Activated CD4-positive, alpha-beta T cell treated with anti-CD3 and anti-CD28 coated beads, Interleukin-2, amount 50 U/mL, for 1 hour (primary cell): ENCODE data around the gene CYP24A1.

ENCODE experiments used
- DNase-seq: peaks from one replicate; pipeline ENCODE4 v3.0.0-alpha.2; 2020

Gene CYP24A1

DNA sequence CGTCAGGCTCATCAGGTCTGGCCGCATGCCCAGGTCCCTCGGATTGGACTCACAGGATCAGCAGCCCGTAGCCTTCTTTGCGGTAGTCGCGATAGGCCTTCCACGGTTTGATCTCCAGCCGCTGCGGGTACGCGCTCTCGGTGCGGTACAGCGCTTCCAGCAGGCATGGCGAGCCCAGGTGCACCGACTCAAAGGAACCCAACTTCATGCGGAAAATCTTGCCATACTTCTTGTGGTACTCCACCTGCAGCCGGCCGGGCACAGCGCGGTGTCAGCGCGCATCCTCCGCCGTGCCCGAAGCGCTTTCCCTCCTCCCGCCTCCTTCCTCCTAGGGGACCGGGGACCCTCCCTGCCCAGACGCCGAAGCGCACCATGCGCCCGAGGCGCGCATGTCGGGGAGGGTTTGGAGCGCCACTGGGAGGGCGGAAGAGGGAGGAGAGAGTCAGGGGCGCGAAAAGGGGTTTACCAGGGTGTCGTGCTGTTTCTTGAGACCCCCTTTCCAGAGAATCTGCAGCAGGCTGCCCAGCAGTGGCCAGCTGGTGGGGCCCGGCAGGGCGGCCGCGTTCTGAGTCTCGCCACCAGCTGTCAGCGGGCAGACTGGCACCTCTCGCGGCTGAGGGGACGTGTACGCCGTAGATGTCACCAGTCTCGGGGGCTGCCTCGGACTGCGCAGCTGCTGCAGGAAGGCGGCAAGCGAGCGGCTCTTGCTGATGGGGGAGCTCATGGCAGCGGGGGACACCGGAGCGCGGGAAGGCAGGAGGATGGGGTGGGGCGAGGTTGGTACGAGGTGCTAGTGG, 732 bp downstream of the CYP24A1 start:
- no peak for DNase-seq

DNA sequence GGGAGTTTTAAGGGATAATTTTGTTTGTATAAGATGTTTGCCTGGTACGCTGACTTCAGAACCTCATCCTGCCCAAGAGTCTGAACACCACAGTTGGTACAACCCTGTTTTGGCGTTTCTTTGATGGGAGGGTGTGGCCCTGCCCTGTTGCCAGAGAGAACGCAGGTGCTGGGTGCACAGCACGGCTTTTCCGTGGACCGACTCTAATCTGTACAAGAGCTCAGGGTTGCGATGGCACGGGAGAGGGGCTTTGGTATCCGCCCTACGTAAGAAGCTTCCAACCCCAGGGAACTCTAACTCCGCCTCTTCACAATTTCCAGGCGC, 1.3 kb downstream of the CYP24A1 start:
- DNase-seq: no peak

DNA sequence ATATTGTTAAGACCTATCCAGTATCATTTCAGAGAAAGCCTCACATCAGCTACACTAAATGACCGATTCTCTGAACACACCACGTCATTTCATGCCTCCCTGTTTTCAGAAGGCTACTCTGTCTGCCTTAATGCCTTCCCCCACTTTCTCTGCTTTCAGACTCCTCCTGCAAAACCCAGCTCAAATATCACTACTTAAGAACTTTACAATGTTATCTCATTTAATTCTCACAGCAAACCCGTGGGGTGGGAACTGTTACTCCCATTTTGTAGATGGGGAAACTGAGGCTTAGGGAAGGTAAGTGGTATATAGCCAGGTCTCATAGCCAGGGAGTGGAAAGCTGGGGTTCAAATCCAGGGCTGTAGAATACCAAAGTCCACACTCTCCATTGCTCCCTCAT, 2.8 kb downstream of the CYP24A1 start:
- no peak for DNase-seq

DNA sequence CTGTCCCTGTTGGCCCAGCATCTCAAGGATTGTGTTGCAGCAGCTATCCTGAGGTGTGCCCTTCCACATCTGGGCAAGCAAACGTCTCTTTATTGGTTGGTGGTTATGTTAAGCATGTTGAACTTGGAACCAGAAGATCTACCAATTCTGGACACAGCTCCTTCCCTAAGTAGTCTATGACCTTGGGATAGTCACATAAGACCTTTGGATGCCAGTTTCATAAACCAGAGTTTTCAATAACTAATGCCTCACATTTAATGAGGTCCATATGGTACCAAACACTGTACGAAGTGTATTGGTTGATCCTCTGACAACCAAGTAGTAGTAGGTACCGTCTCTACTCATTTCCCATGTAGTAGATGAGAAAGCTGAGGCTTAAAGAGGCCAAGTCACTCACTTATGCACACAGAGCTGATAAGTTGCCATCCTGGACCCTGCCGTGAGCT, 3.7 kb downstream of the CYP24A1 start:
- no peak for DNase-seq

DNA sequence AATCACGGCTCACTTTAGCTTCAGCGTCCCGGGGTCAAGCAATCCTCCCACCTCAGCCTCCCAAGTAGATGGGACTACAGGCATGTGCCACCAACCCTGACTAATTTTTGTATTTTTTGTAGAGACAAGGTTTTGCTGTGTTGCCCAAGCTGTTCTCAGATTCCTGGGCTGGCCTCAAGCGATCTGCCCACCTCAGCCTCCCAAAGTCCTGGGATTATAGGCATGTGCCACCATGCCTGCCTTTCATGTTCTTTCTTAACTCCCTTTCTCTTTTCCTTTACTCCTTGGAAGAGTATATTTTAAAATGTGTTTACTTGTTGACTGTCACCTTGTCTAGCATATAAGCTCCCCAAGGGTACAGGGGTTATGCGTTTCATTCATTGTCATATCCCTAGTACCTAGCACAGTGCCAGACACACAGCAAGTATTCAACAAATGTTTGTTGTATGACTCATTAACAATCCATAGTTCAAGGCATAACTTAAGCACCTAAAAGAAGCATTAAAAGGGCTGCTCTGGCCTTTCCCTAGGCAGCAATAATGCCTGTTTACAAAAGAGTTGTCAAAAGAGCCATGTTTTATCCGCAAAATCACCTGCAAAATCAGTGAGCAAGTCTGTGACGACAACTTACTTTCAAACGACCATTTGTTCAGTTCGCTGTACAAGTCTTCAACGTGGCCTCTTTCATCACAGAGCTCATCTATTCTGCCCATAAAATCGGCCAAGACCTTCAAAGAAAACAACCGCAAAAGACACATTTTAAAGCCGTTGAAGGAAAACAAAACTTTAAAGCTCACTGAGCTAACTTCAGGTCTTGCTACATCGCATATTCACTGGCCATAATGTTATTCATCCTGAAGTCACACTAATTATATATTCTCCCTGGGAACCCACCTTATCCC, 4.6 kb downstream of the CYP24A1 start:
- DNase-seq: no peak

DNA sequence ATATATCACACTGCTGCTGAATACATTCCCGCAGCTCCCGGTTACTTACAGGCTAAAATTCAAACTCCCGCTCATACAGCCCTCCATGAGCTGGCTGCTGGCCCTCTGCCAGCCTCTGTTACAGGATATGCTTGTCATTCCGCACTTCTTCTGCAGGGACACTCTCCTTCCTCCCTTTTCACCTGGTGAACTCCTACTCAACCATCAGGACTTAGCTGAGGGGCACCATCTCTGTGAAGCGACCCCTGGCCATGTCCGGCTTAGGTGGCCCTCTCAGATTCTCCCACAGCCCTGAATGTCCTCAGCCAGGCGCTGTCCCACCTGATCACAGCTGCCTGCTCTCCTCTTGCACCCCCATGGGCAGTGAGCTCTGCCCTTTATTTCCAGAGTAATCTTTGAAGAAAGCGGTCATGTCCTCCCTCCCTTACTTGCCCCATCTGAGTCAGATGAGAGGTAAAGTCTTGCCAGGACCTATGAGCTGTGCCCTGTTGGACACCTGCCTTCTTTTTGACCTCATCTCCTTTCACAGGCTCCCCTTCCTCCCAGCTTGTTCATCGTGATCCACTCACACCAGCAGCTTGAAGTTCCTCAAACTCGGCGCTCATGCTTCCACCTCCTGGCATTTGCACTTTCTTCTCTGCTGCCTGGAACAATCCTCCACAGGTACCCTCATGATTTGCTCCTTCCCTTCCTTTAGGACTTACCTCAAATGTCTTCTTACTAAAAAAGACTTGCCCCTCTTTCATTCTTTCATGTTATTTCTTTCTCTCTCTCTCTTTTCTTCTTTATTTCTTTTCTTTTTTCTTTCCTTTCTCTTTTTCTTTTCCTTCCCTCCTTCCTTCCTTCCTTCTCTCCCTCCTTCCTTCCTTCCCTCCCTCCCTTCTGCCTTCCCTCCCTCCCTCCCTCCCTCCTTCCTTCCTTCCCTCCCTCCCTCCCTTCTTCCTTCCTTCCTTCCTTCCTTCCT, 5.6 kb downstream of the CYP24A1 start:
- no peak for DNase-seq

DNA sequence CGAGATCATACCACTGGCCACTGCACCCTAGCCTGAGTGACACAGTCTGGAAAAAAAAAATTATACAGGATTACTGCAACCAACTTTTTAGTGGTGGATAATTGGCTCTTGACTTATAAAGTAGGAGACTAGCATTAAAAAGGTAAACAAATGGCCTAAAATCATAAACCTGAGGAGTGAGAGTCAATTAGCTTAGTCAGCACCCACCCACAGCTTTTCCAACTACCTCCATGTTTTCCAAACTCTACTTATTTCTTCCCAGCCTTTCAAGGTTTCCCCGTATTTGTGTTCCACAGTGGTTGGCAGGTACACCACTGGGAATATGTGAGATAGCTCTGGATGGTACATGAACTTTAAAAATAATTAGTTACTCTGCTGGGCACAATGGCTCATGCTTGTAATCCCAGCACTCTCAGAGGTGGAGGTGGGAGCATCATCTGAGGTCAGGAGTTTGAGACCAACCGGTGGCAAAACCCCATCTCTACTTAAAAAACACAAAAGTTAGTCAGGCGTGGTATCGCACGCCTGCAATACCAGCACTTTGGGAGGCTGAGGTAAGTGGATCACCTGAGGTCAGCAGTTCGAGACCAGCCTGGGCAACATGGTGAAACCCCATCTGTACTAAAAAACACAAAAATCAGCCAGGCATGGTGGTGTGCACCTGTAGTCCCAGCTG, 6.7 kb downstream of the CYP24A1 start:
- no peak for DNase-seq

DNA sequence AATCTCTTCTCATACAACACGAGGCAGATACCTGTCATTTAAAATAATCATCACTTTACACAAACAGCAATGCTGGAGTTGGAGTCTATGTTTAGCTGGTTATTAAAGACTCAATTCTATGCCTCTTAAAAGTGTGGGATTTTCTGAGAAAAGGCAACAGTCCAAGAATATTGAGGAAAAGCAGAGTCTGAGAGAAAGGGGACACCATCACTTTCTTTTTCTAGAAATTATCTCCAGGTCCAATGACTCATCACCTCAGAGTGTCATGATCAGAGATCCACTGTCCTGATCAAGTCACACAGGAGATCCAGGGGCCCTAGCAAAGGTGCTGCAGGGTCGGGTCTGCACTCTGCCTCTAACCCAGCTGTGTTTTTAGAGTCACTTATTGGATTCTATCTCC, 8.0 kb downstream of the CYP24A1 start:
- no peak for DNase-seq

DNA sequence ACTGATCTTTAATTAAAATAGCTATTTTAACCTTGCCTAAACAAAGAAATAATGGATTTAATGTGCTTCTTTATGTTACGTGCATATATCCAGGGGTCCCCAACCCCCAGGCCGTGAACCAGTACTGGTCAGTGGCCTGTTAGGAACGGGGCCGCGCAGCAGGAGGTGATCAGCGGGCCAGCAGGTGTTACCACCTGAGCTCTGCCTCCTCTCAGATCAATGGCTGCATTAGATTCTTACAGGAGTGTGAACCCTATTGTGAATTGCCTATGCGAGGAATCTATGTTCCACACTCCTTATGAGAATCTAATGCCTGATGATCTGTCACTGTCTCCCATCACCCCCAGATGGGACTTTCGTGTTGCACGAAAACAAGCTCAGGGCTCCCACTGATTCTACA, 8.8 kb downstream of the CYP24A1 start:
- DNase-seq: no peak

DNA sequence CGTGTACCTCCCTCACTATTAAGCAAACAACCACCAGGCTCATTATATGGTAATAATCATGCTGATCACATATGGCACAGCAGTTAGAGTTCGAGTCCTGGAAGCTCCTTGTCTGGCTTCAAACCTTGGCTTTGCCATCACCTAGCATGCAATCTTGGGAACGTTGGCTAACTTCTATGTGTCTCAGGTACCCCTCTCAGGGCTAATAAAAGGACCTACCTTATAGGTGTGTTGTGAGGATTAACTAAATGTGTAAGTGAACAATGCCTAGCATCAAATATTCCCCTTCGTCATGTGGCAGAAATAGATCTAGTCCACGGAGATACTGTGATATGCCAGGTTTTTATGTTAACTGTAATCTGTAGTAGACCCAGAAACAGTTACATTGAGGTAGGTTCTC, 10.4 kb downstream of the CYP24A1 start:
- DNase-seq: no peak

DNA sequence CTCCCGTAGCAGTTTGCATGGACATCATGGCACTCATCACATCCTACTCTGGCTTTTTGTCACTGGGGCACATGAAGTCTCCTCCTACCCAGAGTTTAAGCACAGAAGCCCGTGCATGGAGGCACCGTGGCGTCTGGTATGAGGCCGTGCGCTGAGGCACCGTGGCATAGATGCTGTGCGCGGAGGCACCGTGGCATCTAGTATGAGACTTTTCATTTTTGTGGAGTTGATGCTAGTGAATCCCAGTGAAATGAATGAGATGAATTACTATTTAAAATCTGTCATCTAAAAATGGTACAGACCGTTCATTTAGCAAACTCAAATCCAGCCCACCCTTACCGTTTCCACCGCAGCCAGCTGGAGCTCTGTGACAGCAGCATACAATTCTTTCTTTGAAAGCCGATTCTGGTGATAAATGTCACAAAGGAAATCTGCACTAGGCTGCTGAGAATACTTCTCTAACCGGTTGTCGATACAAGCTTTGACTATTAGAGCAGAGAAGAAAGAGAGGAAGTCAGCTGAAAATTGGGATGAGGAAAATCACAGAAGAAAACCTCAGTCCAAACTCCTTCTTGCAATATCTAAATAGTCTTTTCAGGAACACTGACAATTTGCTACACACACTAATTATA, 11.3 kb downstream of the CYP24A1 start:
- no peak for DNase-seq

DNA sequence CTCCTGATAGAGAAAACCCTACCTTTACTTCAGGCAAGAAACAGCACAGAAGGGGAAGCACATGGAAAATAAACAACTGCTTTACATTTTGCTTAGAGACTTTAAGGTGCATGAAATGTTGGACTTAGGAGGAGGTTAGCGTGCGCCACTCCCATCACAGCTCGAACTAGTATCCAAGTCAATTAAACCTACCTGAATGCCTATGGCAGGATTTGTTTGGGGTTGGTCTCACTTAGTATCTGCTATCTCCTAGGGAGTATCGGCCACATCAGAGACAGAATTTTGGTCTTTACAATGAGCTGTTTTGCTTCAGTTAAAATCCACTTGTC, 12.0 kb downstream of the CYP24A1 start:
- DNase-seq: no peak

DNA sequence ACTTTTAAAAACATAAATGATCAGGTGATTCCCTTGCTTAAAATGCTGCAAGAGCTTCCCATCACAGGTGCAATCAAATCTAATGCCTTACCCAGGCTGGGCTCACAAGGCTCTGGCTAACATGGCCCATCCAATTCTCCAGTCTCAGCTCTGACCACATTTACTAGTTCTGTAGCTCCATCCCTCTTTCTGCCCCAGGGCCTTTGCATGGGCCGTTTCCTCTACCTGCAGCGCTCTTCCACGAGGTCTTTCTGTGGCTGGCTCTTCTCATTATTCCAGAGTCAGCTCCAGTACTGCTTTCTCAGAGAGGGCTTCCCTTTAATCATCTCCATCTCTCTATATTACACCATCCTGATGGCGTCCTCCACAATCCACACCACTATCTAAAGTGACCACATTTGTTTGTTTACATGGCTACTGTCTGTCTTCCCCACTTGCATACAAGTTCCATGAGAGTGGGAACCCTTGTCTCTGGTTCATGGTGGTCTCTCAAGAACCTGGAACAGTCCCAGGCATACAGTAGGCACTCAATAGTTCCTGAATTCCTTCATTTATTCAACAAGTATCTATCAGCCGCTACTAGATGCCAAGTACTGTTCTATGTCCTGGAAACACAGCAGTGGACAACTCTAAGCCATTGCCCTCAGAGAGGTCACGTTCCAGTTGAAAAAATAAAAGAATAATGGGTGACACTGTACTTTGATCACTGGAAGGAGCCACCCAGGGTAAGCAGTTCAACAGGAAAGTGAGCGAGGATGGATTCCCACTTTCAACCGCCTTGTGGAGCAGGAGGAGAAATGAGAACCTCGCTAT, 12.6 kb downstream of the CYP24A1 start:
- no peak for DNase-seq

DNA sequence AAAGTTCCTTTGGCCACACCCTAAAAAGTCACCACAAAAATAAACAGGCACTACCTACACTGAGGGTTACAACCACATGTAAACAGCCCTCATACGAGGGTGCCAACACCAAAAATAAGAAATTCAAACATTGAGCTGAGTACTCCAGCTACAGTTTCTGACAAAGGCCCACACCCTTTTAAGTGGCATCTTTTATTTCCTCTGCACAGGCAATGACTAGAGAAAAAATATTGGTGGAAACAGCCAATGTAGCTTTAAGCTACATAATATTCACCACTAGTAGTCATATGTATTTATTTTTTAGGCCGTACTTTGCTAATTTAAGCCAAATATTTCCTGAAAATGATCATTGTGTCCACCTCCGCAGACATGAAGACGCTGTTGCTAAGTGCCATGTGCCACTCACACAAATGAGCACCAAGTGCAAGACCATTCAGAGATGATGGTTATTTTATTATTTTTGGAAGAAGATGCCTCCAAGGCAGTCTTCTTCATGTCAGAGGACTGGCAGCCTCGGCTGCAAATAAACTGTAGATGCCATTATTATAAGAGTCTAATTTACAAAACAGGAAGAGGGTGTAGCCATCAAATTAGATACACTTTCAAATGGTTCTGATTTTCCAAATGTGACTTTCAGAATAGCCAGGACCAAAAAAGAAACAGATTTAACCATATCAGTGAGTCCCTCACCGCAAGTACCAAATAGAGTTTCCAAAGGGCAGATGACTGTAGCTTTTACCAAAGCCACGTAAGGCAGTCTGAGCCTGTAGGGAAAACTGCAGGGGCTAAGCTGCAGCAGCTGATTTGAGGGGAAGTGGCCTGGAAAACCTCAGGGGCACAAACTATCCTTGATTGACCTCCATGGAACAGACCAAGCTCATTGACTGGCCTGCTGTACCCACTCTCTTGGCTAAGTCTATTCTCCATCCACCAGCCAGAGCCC, 13.4 kb downstream of the CYP24A1 start:
- DNase-seq: no peak

DNA sequence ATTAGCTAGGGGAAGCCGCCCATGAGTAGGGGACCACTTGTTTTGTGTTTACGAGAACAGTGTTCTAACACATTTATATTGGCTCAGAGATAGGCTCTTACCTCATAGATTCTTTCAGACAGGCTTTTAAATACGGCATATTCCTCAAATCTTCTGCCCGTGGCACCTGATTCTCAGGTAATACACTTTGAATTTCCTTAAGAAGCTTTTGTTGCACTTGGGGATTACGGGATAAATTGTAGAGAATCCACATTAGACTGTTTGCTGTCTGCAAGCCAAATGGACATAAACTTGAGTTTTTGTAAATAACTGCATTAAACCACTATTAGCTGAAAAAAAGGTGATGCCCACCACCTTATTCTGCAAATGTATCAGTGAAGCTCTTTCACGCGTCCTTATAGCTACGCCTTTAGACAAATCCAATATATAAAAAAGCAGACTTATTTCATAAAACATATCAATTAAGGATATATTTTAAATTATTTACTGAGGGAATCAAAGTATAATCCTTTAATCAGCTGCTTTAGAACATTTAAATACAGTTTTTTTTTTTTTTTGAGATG, 14.8 kb downstream of the CYP24A1 start:
- no peak for DNase-seq

DNA sequence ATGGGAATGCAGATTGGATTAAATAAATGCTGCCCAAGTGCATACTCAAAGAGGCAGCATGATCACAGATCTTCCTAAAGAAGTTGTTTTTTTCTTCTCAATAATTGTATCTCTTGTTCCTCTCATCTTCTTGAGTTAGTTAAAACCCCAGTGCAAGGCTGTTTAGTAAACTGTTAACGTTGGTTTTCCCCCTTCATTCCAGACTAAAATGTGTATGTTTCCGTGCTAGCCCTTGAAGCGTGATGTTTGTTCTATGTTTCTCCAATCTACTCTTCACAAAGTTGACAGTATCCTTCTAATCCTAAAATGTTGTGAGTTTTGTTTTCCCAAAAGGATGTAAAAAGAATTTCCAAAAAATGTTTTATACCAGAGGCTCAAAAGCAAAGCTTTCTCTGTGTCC, 15.6 kb downstream of the CYP24A1 start:
- no peak for DNase-seq

DNA sequence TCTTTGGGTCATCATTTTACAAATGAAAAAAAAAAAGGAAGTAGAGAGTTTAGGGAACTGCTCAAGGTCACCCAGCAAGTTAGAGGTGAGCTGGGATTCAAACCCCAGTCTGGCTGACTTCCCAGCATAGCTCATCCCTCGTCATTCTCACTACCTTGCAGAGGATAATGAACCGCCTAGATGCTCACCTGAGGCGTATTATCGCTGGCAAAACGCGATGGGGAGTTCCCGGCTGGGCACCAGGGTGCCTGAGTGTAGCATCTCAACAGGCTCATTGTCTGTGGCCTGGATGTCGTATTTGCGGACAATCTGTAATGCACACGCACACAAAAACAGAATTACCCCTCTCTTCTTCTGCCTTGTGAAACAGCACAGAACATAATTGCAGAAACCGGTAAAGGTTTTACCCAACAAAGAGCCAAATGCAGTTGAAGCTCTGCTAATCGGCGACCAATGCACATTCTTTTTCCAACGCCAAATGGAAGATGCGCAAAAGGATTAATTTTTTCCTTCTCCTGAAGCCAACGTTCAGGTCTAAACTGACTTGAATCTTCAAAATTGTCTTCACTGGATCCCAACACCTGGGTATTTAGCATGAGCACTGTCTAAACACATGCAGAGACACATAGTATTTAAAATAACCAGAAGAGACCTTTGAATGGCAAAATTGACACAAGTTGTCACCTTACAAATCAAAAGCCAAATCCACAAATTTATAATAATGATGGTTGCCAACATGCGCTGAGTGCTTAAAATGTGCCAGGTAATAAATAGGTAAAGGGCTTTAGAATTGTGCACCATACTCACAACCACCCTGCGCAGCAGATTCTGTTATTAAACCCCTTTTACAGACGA, 16.6 kb downstream of the CYP24A1 start:
- DNase-seq: no peak

DNA sequence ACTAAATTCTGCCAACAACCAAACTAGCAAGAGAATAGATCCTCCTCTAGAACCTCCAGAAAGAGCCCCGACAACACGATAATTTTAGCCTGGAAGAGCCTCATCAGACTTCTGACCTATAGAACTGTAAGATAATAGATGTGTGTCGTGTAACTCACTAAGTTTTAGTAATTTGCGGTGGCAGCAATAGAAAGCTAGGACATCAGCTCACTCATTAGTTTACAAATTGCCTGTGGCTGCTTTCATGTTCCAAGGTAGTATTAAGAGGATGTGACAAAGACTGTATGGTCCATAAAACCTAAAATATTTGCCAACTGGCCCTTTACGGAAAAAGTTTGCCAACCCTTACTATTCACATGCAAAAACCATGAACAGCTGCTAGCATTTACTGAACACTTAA, 17.3 kb downstream of the CYP24A1 start:
- no peak for DNase-seq
